ENCODE data around the gene ZFP2. TPM values are rescaled to one million over a fixed set of nuclear protein-coding genes. Genes with fewer than 3 reads are reported as not detected.

The ZFP2 gene
- total and polyA plus RNA-seq, 2 of the 13 experiments (the other 11 are each of a cell fraction or from before 2014, with no cell fraction given) = 0.27 to 0.42 TPM

GRCh38 chr5:178895615-178896571 lies at the start of gene ZFP2 (continued):
- TF ChIP-seq RERE (CRISPR knock-in tag; IDR thresholded peaks at IDR 0.05; ENCODE audit: low read depth) = no peak
- no peak for TF ChIP-seq NCOA2 (CRISPR knock-in tag; IDR thresholded peaks at IDR 0.05)
- peak; percentile 74 for TF ChIP-seq ZNF687 (CRISPR knock-in tag; IDR thresholded peaks at IDR 0.05)
- TF ChIP-seq ZHX2 (IDR thresholded peaks at IDR 0.05; ENCODE audit: low read depth) = no peak
- peak; percentile 57; the same call in 1 of the 2 replicates for TF ChIP-seq ZHX2 (CRISPR knock-in tag; IDR thresholded peaks at IDR 0.05; ENCODE audit: borderline replicate concordance)
- TF ChIP-seq POGZ (CRISPR knock-in tag; IDR thresholded peaks at IDR 0.05) = peak; percentile 29; the same call in 1 of the 2 replicates
- no peak for TF ChIP-seq MED8 (CRISPR knock-in tag; IDR thresholded peaks at IDR 0.05; ENCODE audit: insufficient replicate concordance)
- TF ChIP-seq POLR2A (IDR thresholded peaks at IDR 0.05; ENCODE audit: insufficient read depth in 1 of 2, low read depth in 2 of 2, low read length in 2 of 2) = peak in 1 of 2 experiments; percentile 79; a peak in 2 of 4 replicates
- no peak for TF ChIP-seq ARNTL (CRISPR knock-in tag; IDR thresholded peaks at IDR 0.05)
- TF ChIP-seq NR2C2 (CRISPR knock-in tag; IDR thresholded peaks at IDR 0.05; ENCODE audit: borderline replicate concordance) = peak; percentile 43; the same call in 1 of the 2 replicates
- no peak for TF ChIP-seq U2AF2 (IDR thresholded peaks at IDR 0.05; ENCODE audit: low read depth, low read length)
- no peak for TF ChIP-seq TCF12 (IDR thresholded peaks at IDR 0.05)
- 0 out of 2 replicates have a peak, but pooled peaks have one; percentile 45 for TF ChIP-seq TCF12 (CRISPR knock-in tag; IDR thresholded peaks at IDR 0.05)
